NCI-H2196 treated with DMSO at 0.1 percent for 48 hours (cell line): ENCODE results near the gene FBXW5.

ENCODE experiments used
- DNase-seq: peaks from one replicate; lab custom pipeline; 2025; ENCODE audit not compliant: unreplicated experiment; lab: John Stamatoyannopoulos, UW

FBXW5 gene, protein sequence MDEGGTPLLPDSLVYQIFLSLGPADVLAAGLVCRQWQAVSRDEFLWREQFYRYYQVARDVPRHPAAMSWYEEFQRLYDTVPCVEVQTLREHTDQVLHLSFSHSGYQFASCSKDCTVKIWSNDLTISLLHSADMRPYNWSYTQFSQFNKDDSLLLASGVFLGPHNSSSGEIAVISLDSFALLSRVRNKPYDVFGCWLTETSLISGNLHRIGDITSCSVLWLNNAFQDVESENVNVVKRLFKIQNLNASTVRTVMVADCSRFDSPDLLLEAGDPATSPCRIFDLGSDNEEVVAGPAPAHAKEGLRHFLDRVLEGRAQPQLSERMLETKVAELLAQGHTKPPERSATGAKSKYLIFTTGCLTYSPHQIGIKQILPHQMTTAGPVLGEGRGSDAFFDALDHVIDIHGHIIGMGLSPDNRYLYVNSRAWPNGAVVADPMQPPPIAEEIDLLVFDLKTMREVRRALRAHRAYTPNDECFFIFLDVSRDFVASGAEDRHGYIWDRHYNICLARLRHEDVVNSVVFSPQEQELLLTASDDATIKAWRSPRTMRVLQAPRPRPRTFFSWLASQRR

DNA sequence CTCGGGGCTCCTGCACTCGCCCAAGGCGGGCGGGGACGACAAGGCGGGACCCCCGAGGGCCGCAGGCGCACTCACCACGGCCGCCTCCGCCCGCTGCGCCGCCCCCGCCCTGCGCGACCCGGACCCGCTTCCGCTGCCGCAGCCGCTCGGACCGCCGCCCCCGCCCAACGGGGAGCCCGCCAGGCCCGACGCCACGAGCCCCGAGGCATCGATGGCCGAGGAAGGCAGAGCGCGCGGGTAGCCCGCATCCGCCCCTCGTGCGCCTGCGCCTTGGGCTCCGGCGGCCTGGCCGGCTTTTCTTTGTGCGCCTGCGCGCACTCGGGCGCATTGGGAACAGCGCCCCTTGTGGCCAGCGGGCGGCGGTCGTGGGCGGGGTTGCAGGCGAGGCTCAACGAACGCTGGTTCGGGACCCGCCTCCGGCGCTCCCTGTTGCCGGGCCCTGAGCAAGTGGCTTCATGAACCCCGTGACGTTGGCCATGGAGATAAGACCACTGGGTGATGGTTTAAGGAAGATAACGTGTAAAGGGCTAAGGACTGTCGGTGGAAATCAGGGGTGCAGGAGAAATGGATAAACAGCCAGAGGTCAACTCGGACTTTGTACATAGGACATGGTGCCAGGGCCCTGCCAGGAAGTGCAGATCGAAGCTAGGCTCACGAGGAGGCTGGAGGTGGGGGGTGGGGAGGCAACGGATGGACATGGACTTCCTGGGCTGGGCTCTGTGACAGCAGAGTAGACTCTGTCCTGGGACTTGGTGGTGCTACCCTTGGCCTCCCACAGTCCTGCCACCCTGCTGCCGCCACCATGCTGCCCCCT lies at the start of gene FBXW5, which contains the start of gene C8G:
Gene FBXW5, minus strand, starts transcription at position 220 of the 814 bp plus-strand sequence. CDS start 655 bp downstream, outside the sequence.
Gene C8G, plus strand, starts transcription at position 725 of the 814 bp plus-strand sequence. Its CDS starts 78 bp downstream, at position 803.
- DNase-seq = peak; percentile 88

DNA sequence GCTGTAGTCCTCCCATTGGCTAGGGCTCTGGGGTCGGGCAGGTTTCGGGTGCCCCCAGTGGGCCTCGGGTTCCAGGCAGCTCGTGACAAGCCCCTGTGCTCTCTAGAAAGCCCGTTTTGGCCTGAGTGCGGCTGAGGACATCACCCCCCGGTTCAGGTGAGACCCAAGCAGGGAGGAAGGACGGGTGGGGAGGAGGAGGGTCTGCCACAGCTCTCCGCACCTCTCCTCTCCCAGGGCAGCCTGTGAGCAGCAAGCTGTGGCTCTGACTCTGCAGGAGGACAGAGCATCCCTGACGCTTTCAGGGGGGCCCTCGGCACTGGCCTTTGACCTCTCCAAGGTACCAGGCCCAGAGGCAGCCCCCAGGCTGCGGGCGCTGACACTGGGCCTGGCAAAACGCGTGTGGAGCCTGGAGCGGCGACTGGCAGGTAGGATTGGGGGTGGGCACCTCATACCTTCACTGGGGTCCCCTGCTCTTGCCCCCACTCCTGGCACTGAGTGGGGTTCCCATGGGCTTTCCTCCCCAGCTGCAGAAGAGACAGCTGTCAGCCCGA lies 48.4 kb upstream of the FBXW5 start:
- DNase-seq = no peak

DNA sequence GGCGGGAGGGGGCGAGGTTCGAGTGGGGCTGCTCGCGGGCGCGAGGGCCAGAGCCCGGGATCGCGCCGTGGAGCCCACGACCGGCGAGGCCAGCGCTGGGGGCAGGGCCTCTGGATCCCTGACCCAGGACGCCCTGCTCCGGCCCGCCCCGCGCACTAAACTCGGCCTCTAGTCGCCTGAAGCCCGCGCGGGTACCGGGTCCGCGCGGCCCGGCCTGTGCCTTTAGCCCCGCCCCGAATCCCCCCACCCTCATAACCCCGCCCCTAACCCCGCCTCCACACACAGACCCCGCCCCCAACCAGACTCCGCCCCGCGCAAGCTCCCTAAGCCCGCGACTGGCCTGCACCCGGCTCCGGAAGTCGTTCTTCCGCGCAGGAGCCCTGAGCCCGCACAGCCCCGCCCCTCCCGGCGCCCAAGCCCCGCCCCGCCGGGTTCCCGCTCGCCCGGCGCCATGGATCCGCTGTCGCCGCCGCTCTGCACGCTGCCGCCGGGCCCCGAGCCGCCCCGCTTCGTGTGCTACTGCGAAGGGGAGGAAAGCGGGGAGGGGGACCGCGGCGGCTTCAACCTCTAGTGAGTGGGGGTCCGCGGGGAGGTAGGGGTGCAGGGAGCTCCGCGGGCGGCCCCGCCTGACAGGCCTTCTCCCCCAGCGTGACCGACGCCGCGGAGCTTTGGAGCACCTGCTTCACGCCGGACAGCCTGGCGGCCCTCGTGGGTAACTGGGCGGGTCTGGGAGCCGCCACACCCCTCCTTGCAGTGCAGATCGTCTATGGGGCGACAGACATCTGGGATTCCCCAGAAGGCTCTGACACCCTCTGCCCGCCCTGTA lies 47.7 kb upstream of the FBXW5 start, which contains the start of gene PAXX:
Gene PAXX, plus strand, starts transcription at position 430 of the 826 bp plus-strand sequence. Its CDS starts 22 bp downstream, at position 452.
- DNase-seq = peak; percentile 73

DNA sequence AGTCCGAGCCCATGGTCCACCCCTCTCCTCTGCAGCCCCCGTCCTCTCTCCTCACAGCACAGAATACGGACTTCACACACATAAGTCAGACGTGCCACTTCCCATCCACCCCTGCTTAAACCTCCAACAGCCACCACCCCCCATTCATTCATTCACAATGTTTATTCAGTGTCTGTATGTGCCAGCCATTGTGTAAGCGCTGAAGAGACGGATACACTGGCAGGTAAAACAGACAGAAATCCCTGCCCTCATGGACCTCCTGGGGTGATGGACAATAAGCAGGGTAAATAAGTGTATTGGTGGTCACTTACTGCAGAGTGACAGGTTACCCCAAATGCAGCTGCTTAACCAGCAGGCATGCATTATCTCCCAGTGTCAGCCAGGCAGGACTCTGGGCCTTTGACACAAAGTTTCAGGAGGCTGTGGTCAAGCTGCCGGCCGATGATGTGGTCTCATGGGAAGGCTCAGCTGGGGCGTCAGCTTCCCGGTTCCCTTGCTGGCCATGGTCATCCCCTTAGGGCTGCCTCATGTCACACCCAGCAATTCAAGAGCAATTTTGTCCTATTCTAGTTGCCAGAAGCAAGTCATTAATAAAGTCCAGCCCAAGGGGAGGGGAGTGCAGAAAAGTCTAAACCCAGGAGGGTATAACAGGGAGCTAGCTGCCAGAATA lies 45.8 kb upstream of the FBXW5 start:
- DNase-seq = no peak

DNA sequence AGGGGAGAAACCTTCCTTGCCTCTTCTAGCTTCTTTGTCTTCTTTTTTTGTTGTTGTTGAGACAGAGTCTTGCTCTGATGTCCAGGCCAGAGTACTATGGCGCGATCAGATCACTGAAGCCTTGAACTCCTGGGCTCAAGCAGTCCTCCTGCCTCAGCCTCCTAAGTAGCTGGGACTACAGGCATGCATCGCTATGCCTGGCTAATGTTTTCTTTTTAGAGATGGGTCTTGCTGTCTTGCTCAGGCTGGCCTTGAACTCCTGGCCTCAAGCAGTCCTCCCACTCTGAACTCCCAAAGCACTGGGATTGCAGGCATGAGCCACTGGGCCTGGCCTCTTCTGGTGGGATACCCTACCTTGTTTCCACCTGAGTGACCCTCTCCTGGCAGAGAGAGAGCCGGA lies 44.3 kb upstream of the FBXW5 start:
- DNase-seq = no peak

DNA sequence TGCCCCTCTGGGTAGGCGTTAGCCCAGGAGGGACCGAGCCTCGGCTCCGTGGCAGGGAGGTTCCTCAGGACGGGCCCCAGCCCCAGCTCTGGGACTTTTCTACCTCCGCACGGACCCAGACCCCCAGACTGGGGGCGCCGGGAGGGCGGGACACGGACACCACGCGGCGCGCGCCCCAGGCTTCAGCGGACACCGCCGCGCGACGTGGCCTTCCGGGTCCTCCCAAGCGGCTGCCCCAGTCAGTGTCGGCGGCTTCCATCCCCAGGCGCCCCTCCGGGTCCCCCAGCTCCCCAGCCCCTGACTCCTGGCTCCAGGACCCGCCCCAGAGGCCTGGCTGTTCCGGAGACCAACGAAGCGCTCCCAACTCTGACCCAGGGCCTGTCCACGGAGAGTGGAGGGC lies 41.3 kb upstream of the FBXW5 start:
- no peak for DNase-seq

DNA sequence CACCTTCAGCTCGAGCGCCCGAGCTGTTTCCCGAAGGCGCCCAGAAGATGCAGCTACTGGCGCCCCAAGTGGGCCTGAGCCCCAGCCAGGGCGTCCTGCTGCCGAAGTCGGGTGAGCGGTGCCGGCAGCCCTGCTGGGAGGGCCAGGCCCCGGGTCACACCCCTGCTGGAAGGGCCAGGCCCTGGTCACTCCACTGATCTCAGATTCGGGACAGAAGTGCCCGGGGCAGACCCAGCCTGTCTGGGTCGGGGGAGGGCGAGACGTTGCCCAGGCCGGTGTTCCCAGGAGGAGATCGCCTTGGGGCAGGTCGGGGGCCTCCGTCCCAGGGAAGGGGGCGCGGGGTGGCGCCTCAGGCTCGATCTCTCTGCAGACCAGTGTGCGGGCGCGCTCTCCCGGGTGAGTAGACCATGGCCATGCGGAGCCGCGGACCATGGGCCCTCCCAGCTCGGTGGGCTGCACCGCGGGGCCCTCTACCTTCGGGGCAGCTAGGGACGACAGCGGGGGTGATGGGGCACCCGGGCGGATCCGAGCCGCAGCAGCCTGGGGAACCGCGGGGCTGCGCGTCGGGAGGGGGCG lies 40.6 kb upstream of the FBXW5 start:
- DNase-seq = no peak

DNA sequence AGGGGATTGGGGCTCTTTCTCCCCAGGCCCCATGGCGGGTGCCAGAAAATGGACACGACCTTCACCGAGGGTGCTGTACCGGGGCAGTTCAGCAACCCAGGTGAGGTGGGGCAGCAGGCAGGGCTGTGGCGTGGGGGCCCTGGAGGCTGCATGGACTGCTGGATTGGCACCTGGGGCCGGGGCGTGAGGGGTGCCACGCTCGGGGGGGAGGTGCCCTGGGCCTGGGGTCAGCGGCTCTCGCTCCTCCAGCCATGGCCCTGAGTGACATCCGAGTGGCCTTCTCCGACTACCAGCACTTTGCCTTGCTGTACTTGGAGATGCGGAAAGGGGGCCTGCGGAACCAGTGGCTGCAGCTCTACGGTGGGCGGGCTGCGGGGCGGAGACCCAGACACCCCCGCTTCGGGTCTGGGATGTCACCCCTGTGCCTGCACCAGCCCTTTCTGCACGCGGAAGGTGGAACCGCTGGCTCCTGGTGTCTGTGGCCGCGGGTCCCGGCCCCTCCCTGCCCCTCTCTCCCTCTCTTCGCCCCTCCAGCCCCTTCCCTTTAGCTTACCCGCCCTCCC lies 40.0 kb upstream of the FBXW5 start:
- DNase-seq = no peak

DNA sequence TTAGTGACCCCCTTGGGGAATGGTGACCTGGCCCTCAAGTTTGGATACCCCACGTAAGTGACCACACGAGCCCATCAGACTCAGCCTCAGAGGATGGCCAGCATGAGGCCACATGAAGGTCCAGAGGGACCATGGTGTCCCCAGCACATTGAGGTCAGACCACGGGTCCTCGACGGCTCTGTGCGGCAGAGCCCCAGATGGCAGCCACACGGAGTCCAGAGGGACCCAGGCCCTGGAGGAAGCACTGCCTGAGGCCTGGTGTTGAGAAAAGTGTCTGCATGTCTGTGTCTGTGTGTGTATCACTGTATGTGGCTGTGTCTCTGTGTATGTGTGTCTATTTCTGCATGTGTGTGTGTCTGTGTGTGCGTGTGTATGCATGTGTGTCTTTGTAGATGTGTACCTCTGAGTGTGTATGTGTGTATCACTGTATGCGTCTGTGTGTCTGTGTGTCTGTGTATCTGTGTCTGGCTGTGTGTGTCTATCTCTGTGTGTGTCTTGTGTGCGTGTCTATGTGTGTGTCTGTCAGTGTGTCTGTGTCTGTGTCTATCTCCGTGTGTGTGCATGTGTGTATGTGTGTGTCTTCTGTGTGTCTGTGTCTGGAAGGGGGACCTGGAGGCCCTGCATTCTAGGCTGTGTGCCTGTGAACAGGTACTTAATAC lies 39.2 kb upstream of the FBXW5 start:
- no peak for DNase-seq

DNA sequence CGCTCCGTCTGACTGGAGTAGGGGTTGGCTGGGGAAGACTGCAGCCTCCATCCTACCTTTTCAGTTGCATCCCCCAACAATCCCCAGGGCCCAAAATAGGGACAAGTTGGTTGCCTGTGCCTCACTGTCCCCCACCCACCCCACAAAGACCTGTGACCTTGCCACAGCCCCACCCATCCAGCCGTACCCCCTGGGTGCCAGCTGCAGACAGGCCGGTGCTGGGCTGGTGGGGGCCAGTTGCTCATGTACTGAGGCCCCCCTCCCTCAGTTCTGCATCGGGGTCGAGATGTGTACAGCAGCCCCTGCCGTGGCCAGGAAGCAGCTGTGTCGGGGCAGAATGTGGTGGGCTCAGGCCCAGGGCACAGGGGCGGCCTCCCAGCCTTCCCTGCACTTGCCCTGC lies 38.6 kb upstream of the FBXW5 start:
- DNase-seq = no peak

DNA sequence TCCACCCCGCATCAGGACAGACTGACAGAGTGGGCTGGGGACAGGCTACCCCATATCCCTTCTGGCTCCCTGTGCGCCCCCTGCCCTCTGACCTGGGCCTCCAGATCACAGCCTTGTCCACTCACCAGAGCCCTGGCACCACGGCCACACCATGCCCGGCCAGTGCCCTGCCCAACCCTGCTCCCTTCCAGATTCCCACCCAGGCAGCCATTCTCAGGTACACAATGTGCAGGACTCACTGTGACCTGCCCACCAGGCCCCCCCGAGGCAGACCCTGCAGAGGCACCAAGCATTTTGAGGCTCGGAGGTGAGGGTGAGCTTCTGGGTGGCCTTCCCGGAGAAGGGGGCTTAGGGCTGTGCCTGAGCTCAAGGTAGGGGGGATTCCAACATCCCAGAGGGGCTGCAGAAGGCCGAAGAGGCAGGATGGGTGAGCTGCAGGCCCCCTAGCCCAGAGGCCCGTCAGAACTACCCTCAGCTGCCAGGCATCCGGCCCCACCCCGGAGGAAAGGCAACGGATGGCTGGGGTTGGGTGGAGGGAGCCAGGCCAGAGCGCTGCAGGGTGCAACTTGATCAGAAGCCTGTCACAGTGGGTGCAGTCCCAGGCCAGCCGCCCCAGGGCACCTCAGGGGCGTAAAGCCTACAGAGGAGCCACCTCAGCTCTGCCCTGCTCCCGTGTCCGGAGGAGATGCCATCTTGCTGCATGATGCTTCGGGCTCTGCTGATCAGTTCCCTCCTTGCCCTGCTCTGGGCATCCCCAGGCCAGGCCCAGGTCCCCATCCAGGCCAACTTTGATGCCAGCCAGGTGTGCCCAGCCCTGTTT lies 37.9 kb upstream of the FBXW5 start, which contains the start of gene LCNL1:
Gene LCNL1, plus strand, starts transcription at position 762 of the 820 bp plus-strand sequence. CDS start 594 bp downstream, outside the sequence.
- DNase-seq = no peak

DNA sequence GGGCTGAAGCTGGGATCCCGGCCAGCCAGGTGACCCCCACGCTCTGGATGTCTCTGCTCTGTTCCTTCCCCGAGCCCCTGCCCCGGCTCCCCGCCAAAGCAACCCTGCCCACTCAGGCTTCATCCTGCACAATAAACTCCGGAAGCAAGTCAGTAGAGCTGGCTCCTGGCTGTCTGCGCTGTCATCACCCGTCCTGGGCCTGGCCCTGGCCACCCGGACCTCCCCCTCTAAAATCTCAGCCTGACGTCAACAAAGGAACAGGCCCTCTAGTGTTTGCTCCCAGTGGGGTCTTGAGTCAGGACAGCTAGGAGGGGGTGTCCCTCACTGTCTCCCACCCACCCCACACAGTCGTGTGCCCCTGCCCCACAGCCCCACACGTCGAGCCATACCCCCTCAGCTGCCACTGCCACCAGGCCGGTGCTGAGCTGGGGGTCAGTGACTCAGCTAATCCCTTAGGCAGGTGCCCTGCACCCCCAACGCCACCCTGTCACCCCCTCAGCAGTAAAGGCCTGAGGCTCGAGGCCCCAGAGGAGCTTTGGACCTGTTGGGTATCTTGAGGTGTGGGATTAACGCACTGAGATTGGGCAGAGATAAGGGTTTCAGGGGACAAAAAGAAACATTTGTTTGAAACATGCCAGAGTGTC lies 37.2 kb upstream of the FBXW5 start:
- no peak for DNase-seq

DNA sequence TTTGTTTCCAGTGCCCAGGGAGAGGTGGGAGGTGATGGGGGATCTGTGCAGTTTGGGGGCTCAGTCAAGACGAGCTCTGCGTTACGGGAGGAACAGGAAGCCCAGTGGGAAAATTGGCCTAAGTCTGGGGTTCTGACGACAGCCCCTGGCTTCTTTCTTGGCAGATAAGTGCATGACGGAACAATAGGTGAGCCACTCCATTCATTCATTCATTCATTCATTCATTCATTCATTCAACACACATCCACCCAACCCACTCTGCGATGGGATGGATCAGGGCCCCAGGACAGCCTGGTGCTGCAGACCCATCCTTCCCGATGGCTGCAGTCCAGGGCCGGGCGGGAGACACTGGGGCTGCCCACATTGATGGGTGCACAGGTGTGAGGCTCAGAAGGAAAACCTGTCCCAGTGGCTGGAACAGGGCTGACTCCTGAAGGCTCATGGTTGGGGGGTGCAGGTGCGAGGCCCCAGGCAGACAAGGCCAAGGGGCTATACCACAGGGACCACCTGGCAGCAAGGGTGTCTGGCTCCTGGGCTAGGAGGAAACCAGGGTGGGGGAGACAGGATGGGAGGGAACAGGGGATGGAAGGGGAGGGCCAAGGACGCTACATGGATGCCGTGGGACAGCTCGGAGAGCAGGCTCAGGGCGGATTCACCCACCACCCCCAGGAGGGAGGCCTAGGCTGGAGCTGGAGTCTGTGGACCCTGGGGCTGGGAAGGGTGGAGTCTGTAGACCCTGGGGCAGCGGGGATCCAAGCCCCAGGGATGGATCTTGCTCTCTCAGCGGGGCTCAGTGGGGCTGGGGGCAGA lies 36.3 kb upstream of the FBXW5 start:
- no peak for DNase-seq

DNA sequence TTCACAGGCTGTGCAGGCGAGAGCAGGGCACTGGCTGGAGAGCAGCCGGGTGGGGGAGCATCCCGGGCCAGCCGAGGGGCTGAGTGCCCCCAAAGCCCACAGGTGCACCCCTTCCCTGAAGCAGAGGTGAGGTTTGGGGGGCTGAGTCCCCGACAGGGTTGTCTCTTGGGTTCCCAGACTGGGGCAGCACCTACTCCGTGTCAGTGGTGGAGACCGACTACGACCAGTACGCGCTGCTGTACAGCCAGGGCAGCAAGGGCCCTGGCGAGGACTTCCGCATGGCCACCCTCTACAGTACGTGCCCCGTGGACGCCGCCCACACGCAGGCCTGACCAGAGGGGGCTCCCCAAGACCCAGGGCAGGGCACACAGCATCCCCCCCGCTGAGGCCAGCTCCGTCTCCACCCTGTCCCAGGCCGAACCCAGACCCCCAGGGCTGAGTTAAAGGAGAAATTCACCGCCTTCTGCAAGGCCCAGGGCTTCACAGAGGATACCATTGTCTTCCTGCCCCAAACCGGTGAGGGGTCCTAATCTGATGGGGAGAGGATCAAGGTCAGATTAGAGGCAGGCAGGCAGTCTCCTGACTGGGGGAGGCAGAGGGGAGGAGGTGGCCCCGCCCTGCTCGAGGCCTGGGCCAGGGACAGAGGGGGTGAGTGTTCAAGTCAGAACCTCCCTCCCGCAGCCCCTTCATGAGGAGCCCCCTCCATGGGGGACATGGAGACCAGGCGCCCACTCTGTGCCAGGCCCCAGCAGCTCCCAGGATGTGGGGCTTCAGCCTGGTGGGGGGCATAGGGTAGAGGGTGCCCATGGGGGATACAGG lies 35.4 kb upstream of the FBXW5 start:
- no peak for DNase-seq

DNA sequence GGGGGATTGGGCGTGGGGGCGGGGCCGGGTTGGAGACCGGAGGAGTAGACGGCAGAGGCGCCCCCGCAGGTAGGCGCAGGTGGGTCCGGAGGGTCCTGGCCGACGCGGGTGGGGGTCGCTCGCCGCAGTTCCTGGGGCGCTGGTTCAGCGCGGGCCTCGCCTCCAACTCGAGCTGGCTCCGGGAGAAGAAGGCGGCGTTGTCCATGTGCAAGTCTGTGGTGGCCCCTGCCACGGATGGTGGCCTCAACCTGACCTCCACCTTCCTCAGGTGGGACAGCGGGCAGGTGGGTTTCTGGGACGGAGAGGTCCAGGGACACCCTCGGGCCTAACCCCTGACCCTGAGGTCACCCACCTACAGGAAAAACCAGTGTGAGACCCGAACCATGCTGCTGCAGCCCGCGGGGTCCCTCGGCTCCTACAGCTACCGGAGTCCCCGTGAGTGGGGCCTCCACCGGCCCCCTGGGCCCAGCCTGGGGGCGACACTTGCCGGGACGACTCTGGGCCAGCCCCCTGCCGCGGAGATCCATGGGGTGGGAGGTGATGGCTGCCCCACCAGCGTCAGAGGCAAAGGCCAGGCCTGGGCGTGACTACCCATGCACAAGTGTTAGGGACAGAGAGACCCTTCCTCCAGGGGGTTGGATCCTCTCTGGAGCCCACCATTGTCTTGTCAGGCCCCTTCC lies 34.5 kb upstream of the FBXW5 start:
- no peak for DNase-seq
